A549 (cell line): ENCODE measurements around the gene LY6G5B. TPM values are rescaled to one million over a fixed set of nuclear protein-coding genes. Genes with fewer than 3 reads are reported as not detected.

Source experiments
- ATAC-seq, 2 experiments: fragments of 200-7000 bp in 1 of 2; fragments of >200 bp in 1 of 2; cut with Nextera tagmentation in 1 of 2; cut with Tn5 transposase in 1 of 2; 3 replicates each; pipeline versions ENCODE4 v1.8.0 to v1.9.1; 2018 to 2020; ENCODE audit warnings: mild to moderate bottlenecking in 1 of 2, moderate library complexity in 1 of 2
- CTCF ChIA-PET: fragments of 300-600 bp; sonication (Branson Sonifier 250); formaldehyde crosslinking; extraction: SDS; loops from one replicate; lab custom pipeline; 2021; ENCODE audit warnings: antibody characterized with exemption, inconsistent platforms; lab: Yijun Ruan, JAX
- POLR2A ChIA-PET: fragments of 350-600 bp; formaldehyde crosslinking; extraction: SDS; loops from one replicate; lab custom pipeline; 2021; ENCODE audit warnings: antibody characterized with exemption, inconsistent platforms; lab: Yijun Ruan, JAX
- DNase-seq, 2 experiments: peaks; one replicate each; pipeline versions ENCODE4 v3.0.0 to v3.0.0-alpha.2; 2011 to 2016; ENCODE audit warnings: low read depth in 1 of 2, low spot score in 1 of 2
- FAIRE-seq: peaks from 2 replicates; lab custom pipeline; 2011; peaks lifted over from hg19 to GRCh38; lab: Jason Lieb, UNC
- H3K27ac ChIP-seq, 2 experiments: fragments of >200 bp; sonication (Bioruptor Twin); formaldehyde crosslinking; 3 replicates each; pipeline ENCODE4 v1.5.1; 2016 to 2017
- H3K4me1 ChIP-seq: fragments of >200 bp; sonication (Bioruptor Twin); formaldehyde crosslinking; 3 replicates; pipeline ENCODE4 v1.6.1; 2016
- H3K4me2 ChIP-seq: fragments of >200 bp; sonication (Bioruptor Twin); formaldehyde crosslinking; 3 replicates; pipeline ENCODE4 v1.6.1; 2016
- H3K4me3 ChIP-seq: fragments of >200 bp; sonication (Bioruptor Twin); formaldehyde crosslinking; 3 replicates; pipeline ENCODE4 v1.5.1; 2016
- H3K9me3 ChIP-seq: fragments of >200 bp; sonication (Bioruptor Twin); formaldehyde crosslinking; 3 replicates; pipeline ENCODE4 v1.6.1; 2016
- CBX8 ChIP-seq: fragments of 200-600 bp; sonication (generic); IDR thresholded peaks from 2 replicates; pipeline ENCODE4 v1.6.1; 2016
- CHD2 ChIP-seq: fragments of 150-350 bp; IDR thresholded peaks from 2 replicates; pipeline ENCODE4 v1.6.1; 2014; ENCODE audit warnings: low read length; ENCODE audit not compliant: partially characterized antibody
- EHF ChIP-seq: fragments of 250-450 bp; sonication (Bioruptor Pico); IDR thresholded peaks from 2 replicates; pipeline ENCODE4 v1.5.0; 2020; ENCODE audit warnings: mild to moderate bottlenecking
- EHMT2 ChIP-seq: fragments of 200-600 bp; sonication (generic); IDR thresholded peaks from 2 replicates; pipeline ENCODE4 v1.6.1; 2016; ENCODE audit warnings: antibody characterized with exemption, low read depth, mild to moderate bottlenecking, moderate library complexity
- ESRRA ChIP-seq: fragments of 150-350 bp; IDR thresholded peaks from 2 replicates; pipeline ENCODE4 v1.6.1; 2014; ENCODE audit warnings: mild to moderate bottlenecking, low read length, borderline replicate concordance
- FOSL2 ChIP-seq, 2 experiments: fragments of 450-650 bp in 1 of 2; fragments of >200 bp in 1 of 2; sonication (Bioruptor Twin) in 1 of 2; formaldehyde crosslinking; IDR thresholded peaks; 2 replicates each; pipeline versions ENCODE4 v1.5.0 to v1.6.1; 2016 to 2020; ENCODE audit warnings: mild to moderate bottlenecking in 1 of 2, moderate library complexity in 1 of 2
- FOXS1 ChIP-seq: fragments of 250-450 bp; sonication (Bioruptor Pico); IDR thresholded peaks from 2 replicates; pipeline ENCODE4 v1.5.0; 2020; ENCODE audit warnings: mild to moderate bottlenecking, moderate library complexity
- GATA3 ChIP-seq: IDR thresholded peaks from 2 replicates; pipeline ENCODE4 v1.6.1; 2012; ENCODE audit warnings: borderline replicate concordance
- HEYL ChIP-seq: fragments of 250-450 bp; sonication (Bioruptor Pico); IDR thresholded peaks from 2 replicates; pipeline ENCODE4 v1.8.0; 2021; ENCODE audit warnings: mild to moderate bottlenecking, moderate library complexity
- HOXB13 ChIP-seq: fragments of 250-450 bp; sonication (Bioruptor Pico); IDR thresholded peaks from 2 replicates; pipeline ENCODE4 v1.5.0; 2020; ENCODE audit warnings: low read depth, mild to moderate bottlenecking, moderate library complexity
- JUNB ChIP-seq: fragments of >200 bp; sonication (Bioruptor Twin); formaldehyde crosslinking; IDR thresholded peaks from 2 replicates; pipeline ENCODE4 v1.6.1; 2016
- KDM1A ChIP-seq: fragments of 200-600 bp; sonication (generic); IDR thresholded peaks from 2 replicates; pipeline ENCODE4 v1.6.1; 2016; ENCODE audit warnings: low read depth, mild to moderate bottlenecking
- KDM5A ChIP-seq: fragments of 200-600 bp; sonication (generic); IDR thresholded peaks from 2 replicates; pipeline ENCODE4 v1.6.1; 2016; ENCODE audit warnings: antibody characterized with exemption, mild to moderate bottlenecking
- MAFK ChIP-seq: fragments of 450-650 bp; IDR thresholded peaks from 2 replicates; pipeline ENCODE4 v1.6.1; 2014; ENCODE audit not compliant: partially characterized antibody
- MAZ ChIP-seq: fragments of 150-350 bp; IDR thresholded peaks from 2 replicates; pipeline ENCODE4 v1.6.1; 2014; ENCODE audit warnings: antibody characterized with exemption, low read depth, low read length, borderline replicate concordance
- NFE2L2 ChIP-seq: fragments of 150-350 bp; conservative IDR thresholded peaks from 2 replicates; pipeline ENCODE4 v1.6.1; 2014; ENCODE audit warnings: low read length
- NPAS2 ChIP-seq: fragments of 250-450 bp; sonication (Bioruptor Pico); IDR thresholded peaks from 2 replicates; pipeline ENCODE4 v1.8.0; 2022; ENCODE audit warnings: mild to moderate bottlenecking, moderate library complexity, borderline replicate concordance
- NR3C1 ChIP-seq: fragments of >200 bp; sonication (Bioruptor Twin); formaldehyde crosslinking; IDR thresholded peaks from 3 replicates; pipeline ENCODE4 v1.6.1; 2017
- PHF8 ChIP-seq: fragments of 200-600 bp; sonication (generic); IDR thresholded peaks from 2 replicates; pipeline ENCODE4 v1.6.1; 2016; ENCODE audit warnings: low read depth, mild to moderate bottlenecking, antibody characterized with exemption, moderate library complexity, borderline replicate concordance
- POLR2A ChIP-seq: IDR thresholded peaks from 2 replicates; pipeline ENCODE4 v1.6.1; 2012; ENCODE audit warnings: mild to moderate bottlenecking, low read length
- RNF2 ChIP-seq: fragments of 200-600 bp; sonication (generic); IDR thresholded peaks from 2 replicates; pipeline ENCODE4 v1.6.1; 2016; ENCODE audit warnings: low read depth, mild to moderate bottlenecking, antibody characterized with exemption, moderate library complexity, borderline replicate concordance
- SMC3 ChIP-seq: fragments of >200 bp; sonication (Bioruptor Twin); formaldehyde crosslinking; IDR thresholded peaks from 3 replicates; pipeline ENCODE4 v1.6.1; 2018; ENCODE audit warnings: inconsistent platforms
- TP53 ChIP-seq: fragments of 250-450 bp; sonication (Bioruptor Pico); IDR thresholded peaks from 2 replicates; pipeline ENCODE4 v1.5.0; 2021; ENCODE audit warnings: mild to moderate bottlenecking, moderate library complexity
- ZFP36 ChIP-seq: fragments of 450-650 bp; IDR thresholded peaks from 2 replicates; pipeline ENCODE4 v1.6.1; 2014; ENCODE audit warnings: borderline replicate concordance; ENCODE audit not compliant: partially characterized antibody
- ZSCAN20 ChIP-seq: fragments of 250-450 bp; sonication (Bioruptor Pico); IDR thresholded peaks from 2 replicates; pipeline ENCODE4 v1.8.0; 2022; ENCODE audit warnings: mild to moderate bottlenecking, moderate library complexity
- WGBS: methylation state at CpG from one replicate; pipeline ENCODE4 v1.1.6; 2017; ENCODE audit errors: missing lambda C conversion rate; 5-methylcytosine and 5-hydroxymethylcytosine counted together
- polyA plus RNA-seq, 4 experiments: library from polyadenylated mRNA; depleted of rRNA in 3 of 4; stranded (reverse); fragments of >200 nt; fragmentation: RNase III in 1 of 4; extraction: RNeasy Plus Mini Kit Qiagen cat#74134 plus additional on column Dnase treatment in 1 of 4; gene quantifications; 2 replicates in 3 of 4; 3 replicates in 1 of 4; pipeline ENCODE4 v1.2.3, GENCODE V29; 2011 to 2017
- TF ChIP-seq, protein P1 (sequence below): IDR thresholded peaks from 2 replicates; pipeline ENCODE4 v1.6.1; 2012
- TF ChIP-seq, protein P2 (sequence below): fragments of >200 bp; sonication (Bioruptor Twin); formaldehyde crosslinking; IDR thresholded peaks from 3 replicates; pipeline ENCODE4 v1.6.1; 2016
- TF ChIP-seq, protein P3 (sequence below): fragments of 450-650 bp; IDR thresholded peaks from 2 replicates; pipeline ENCODE4 v1.6.1; 2014; ENCODE audit warnings: antibody characterized with exemption

LY6G5B gene
- polyA plus RNA-seq, 2 of the 4 experiments (the other 2 are of a cell fraction): 5.9 to 9.9 TPM

DNA sequence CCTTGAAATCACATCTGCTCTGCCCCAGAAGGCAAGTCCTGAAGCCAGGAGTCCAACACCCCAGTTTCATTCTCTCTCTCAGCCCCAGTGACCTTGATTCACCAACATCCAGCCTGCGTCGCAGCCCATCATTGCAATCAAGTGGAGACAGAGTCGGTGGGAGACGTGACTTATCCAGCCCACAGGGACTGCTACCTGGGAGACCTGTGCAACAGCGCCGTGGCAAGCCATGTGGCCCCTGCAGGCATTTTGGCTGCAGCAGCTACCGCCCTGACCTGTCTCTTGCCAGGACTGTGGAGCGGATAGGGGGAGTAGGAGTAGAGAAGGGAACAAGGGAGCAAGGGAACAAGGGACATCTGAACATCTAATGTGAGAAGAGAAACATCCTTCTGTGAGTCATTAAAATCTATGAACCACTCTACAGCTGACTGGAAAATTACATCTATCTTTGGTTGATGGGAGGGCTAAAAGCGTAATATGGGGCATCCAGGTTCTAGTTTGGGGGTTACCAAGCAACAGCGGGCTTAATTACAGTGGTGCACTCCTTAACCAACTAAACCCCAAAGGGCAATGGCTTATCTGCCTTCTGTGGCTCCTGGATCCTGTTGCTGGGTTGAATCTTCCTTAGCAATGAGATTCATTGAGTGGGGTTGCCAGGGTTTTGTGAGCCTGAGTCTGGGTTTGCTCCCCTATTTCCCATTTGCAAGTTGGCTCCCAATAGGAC, 47.9 kb downstream of the LY6G5B start:
- Histone ChIP-seq H3K4me2 (no peak overlapping the region), H3K27ac (no peak overlapping the region), H3K4me3 (no peak overlapping the region), H3K9me3 (no peaks in the 10 kb centered on the region), H3K4me1 (no peaks in the 10 kb centered on the region)
- ATAC-seq (no peak), FAIRE-seq (no peak), DNase-seq (no peak)
- 75% methylated on average over 9 of the region's 10 CpGs for WGBS
- ChIA-PET POLR2A (no interaction called here), CTCF (interaction anchor here (2.0 kb wide), 1 partner anchor 52 kb away, joined by 5 read pairs; no protein-coding TSS in a partner anchor)
- TF ChIP-seq KDM5A: no peak
- no peak for TF ChIP-seq TP53 (CRISPR knock-in tag)
- TF ChIP-seq PHF8: no peak
- TF ChIP-seq HEYL: no peak
- TF ChIP-seq, protein P1, sequence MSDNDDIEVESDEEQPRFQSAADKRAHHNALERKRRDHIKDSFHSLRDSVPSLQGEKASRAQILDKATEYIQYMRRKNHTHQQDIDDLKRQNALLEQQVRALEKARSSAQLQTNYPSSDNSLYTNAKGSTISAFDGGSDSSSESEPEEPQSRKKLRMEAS: no peak
- no peak for TF ChIP-seq CBX8
- no peak for TF ChIP-seq NFE2L2
- TF ChIP-seq POLR2A: no peak
- TF ChIP-seq HOXB13 (CRISPR knock-in tag): no peak
- TF ChIP-seq RNF2: no peak
- no peak for TF ChIP-seq NR3C1
- no peak for TF ChIP-seq ZFP36
- no peak for TF ChIP-seq KDM1A
- no peak for TF ChIP-seq GATA3
- no peak for TF ChIP-seq JUNB
- no peak for TF ChIP-seq EHF (CRISPR knock-in tag)
- TF ChIP-seq, protein P2, sequence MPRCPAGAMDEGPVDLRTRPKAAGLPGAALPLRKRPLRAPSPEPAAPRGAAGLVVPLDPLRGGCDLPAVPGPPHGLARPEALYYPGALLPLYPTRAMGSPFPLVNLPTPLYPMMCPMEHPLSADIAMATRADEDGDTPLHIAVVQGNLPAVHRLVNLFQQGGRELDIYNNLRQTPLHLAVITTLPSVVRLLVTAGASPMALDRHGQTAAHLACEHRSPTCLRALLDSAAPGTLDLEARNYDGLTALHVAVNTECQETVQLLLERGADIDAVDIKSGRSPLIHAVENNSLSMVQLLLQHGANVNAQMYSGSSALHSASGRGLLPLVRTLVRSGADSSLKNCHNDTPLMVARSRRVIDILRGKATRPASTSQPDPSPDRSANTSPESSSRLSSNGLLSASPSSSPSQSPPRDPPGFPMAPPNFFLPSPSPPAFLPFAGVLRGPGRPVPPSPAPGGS: no peak
- TF ChIP-seq NPAS2 (CRISPR knock-in tag): no peak

DNA sequence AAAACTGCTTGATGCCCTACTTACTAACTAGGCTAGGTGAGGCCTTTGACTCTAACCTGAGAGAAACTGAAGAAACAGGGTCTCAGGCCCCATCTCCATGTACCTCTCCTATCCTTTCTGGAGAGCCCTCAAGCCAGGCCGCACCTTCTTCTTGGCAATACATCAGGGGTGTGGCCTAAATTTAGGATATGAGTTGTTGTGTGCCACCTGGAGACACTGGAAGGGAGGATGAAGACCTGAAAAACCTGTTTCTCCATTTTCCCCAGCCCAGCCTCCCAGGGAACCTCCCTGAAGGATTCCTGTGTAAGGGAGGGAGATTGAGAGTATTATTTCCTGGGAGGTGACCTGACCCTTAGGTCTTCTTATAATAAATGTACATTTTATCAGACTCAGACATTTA, 48.5 kb downstream of the LY6G5B start:
- no peak for ATAC-seq

More for the DNA sequence above, 48.5 kb downstream of the LY6G5B start:
- FAIRE-seq (no peak), DNase-seq (no peak)
- H3K4me2 ChIP-seq: no peak overlapping the region
- TF ChIP-seq NFE2L2 (no peak), EHMT2 (no peak), ZFP36 (no peak), FOXS1 (CRISPR knock-in tag) (no peak), CHD2 (no peak), MAFK (no peak), ESRRA (no peak), FOSL2 (IDR thresholded peaks at IDR 0.05) (no peak), FOSL2 (CRISPR knock-in tag; IDR thresholded peaks at IDR 0.05) (no peak), TP53 (CRISPR knock-in tag) (no peak), ZSCAN20 (CRISPR knock-in tag) (no peak), SMC3 (no peak), EHF (CRISPR knock-in tag) (no peak), MAZ (no peak)
- TF ChIP-seq, protein P1: no peak
- TF ChIP-seq, protein P3, sequence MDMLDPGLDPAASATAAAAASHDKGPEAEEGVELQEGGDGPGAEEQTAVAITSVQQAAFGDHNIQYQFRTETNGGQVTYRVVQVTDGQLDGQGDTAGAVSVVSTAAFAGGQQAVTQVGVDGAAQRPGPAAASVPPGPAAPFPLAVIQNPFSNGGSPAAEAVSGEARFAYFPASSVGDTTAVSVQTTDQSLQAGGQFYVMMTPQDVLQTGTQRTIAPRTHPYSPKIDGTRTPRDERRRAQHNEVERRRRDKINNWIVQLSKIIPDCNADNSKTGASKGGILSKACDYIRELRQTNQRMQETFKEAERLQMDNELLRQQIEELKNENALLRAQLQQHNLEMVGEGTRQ: no peak
- TF ChIP-seq, protein P2: no peak
- TF ChIP-seq, all 56 proteins: peak for 0
- ChIA-PET CTCF (no interaction called here), POLR2A (no interaction called here)
- H3K4me3 ChIP-seq: no peak overlapping the region
- WGBS: 83% methylated on average over 1 of the region's 1 CpG
- no peak overlapping the region for H3K27ac ChIP-seq
- no peaks in the 10 kb centered on the region for H3K9me3 ChIP-seq
- no peaks in the 10 kb centered on the region for H3K4me1 ChIP-seq
